SU-DHL-6 (cell line): ENCODE results near the gene F2RL3.

ENCODE experiments used
- H2AFZ ChIP-seq: fragments of 200-600 bp; sonication (generic); 2 replicates; pipeline ENCODE4 v1.6.1; 2014; ENCODE audit warnings: low read depth, mild to moderate bottlenecking, moderate library complexity, mixed read lengths, antibody characterized with exemption, low read length; ENCODE audit not compliant: severe bottlenecking
- H3F3A ChIP-seq: fragments of 200-600 bp; shearing (Covaris generic); 2 replicates; pipeline ENCODE4 v1.6.0; 2016; ENCODE audit warnings: antibody characterized with exemption, mild to moderate bottlenecking; ENCODE audit not compliant: insufficient read depth
- H3K27ac ChIP-seq: fragments of 200-600 bp; sonication (generic); 2 replicates; pipeline ENCODE4 v1.5.1; 2016; ENCODE audit warnings: low read depth, mild to moderate bottlenecking, low read length, moderate library complexity, mixed read lengths
- H3K27me3 ChIP-seq: fragments of 200-600 bp; sonication (generic), shearing (Covaris generic); 2 replicates; pipeline ENCODE4 v1.6.0; 2014; ENCODE audit warnings: mild to moderate bottlenecking, low read length
- H3K36me3 ChIP-seq: fragments of 200-600 bp; sonication (generic); 2 replicates; pipeline ENCODE4 v1.6.1; 2014; ENCODE audit warnings: mild to moderate bottlenecking, low read length, mixed read lengths
- H3K4me2 ChIP-seq: fragments of 300-600, 200-600 bp; shearing (Covaris generic), sonication (generic); 2 replicates; pipeline ENCODE4 v1.6.0; 2014; ENCODE audit warnings: low read length, low read depth, mild to moderate bottlenecking; ENCODE audit not compliant: poor library complexity, severe bottlenecking
- H3K4me3 ChIP-seq: fragments of 200-600 bp; sonication (generic); 2 replicates; pipeline ENCODE4 v1.5.1; 2014; ENCODE audit warnings: antibody characterized with exemption, low read length, mild to moderate bottlenecking, mixed read lengths; ENCODE audit not compliant: insufficient read depth, poor library complexity, severe bottlenecking
- H3K79me2 ChIP-seq: fragments of 200-600 bp; sonication (generic); 2 replicates; pipeline ENCODE4 v1.6.1; 2014; ENCODE audit warnings: mild to moderate bottlenecking, low read length, moderate library complexity; ENCODE audit not compliant: insufficient read depth
- H3K9ac ChIP-seq: fragments of 200-600 bp; sonication (generic); 2 replicates; pipeline ENCODE4 v1.7.0; 2014; ENCODE audit warnings: mild to moderate bottlenecking, low read length
- H3K9me2 ChIP-seq: fragments of 200-600 bp; sonication (generic); replicated peaks from 2 replicates; pipeline ENCODE4 v1.6.1; 2014; ENCODE audit warnings: low read length; ENCODE audit not compliant: insufficient read depth
- H3K9me3 ChIP-seq: fragments of 200-600 bp; sonication (generic); 2 replicates; pipeline ENCODE4 v1.6.1; 2014; ENCODE audit warnings: low read length, mixed read lengths; ENCODE audit not compliant: insufficient read depth
- H4K20me1 ChIP-seq: fragments of 200-600 bp; sonication (generic); 2 replicates; pipeline ENCODE4 v1.6.1; 2014; ENCODE audit warnings: low read depth, mild to moderate bottlenecking, antibody characterized with exemption, low read length, moderate library complexity, mixed read lengths
- CTCF ChIP-seq: fragments of 200-600 bp; sonication (generic); IDR thresholded peaks from one replicate; pipeline ENCODE4 v1.5.1; 2017; ENCODE audit warnings: antibody characterized with exemption, mild to moderate bottlenecking, low read length, moderate library complexity; ENCODE audit not compliant: insufficient read depth, poor library complexity, severe bottlenecking
- EZH2phosphoT487 ChIP-seq: fragments of 200-600 bp; sonication (generic), shearing (Covaris generic); conservative IDR thresholded peaks from 2 replicates; pipeline ENCODE4 v1.6.1; 2018; ENCODE audit warnings: mild to moderate bottlenecking, antibody characterized with exemption, low read length, moderate library complexity, mixed read lengths

The F2RL3 gene

GRCh38 chr19:16862826-16863415 lies 25.9 kb upstream of the F2RL3 start:
- Histone ChIP-seq H4K20me1 (no peaks in the 10 kb centered on the region), H3K36me3 (no peaks in the 10 kb centered on the region), H3K9me2 (no peaks in the 10 kb centered on the region), H3K27ac (no peak overlapping the region), H3K27me3 (no peaks in the 10 kb centered on the region), H2AFZ (no peak overlapping the region), H3K4me3 (no peak overlapping the region), H3K9ac (no peak overlapping the region), H3K9me3 (no peaks in the 10 kb centered on the region), H3F3A (no peaks in the 10 kb centered on the region), H3K4me2 (no peak overlapping the region), H3K79me2 (no peaks in the 10 kb centered on the region)
- TF ChIP-seq CTCF (no peak), EZH2phosphoT487 (no peak)

GRCh38 chr19:16867211-16867610 lies 21.6 kb upstream of the F2RL3 start:
- H3K79me2 ChIP-seq: no peaks in the 10 kb centered on the region
- H3K9ac ChIP-seq: no peak overlapping the region
- no peaks in the 10 kb centered on the region for H4K20me1 ChIP-seq
- H3K4me3 ChIP-seq: no peak overlapping the region
- H3K4me2 ChIP-seq: no peak overlapping the region
- no peaks in the 10 kb centered on the region for H3K27me3 ChIP-seq
- no peak overlapping the region for H2AFZ ChIP-seq
- no peak overlapping the region for H3K27ac ChIP-seq
- no peaks in the 10 kb centered on the region for H3K9me3 ChIP-seq
- TF ChIP-seq EZH2phosphoT487 (no peak), CTCF (no peak)
- no peaks in the 10 kb centered on the region for H3K9me2 ChIP-seq
- no peaks in the 10 kb centered on the region for H3K36me3 ChIP-seq
- H3F3A ChIP-seq: no peaks in the 10 kb centered on the region

GRCh38 chr19:16868423-16869130 lies 20.2 kb upstream of the F2RL3 start:
- H3K4me3 ChIP-seq: no peak overlapping the region
- H3K27ac ChIP-seq: no peak overlapping the region
- no peak for TF ChIP-seq CTCF
- no peak for TF ChIP-seq EZH2phosphoT487
- no peak overlapping the region for H3K4me2 ChIP-seq
- no peaks in the 10 kb centered on the region for H3F3A ChIP-seq
- no peaks in the 10 kb centered on the region for H3K79me2 ChIP-seq
- H4K20me1 ChIP-seq: no peaks in the 10 kb centered on the region
- no peak overlapping the region for H2AFZ ChIP-seq
- H3K9ac ChIP-seq: no peak overlapping the region
- no peaks in the 10 kb centered on the region for H3K36me3 ChIP-seq
- no peaks in the 10 kb centered on the region for H3K9me3 ChIP-seq
- no peaks in the 10 kb centered on the region for H3K9me2 ChIP-seq
- no peaks in the 10 kb centered on the region for H3K27me3 ChIP-seq
